ENCODE data around the gene KIF5A. TPM values are rescaled to one million over a fixed set of nuclear protein-coding genes. Genes with fewer than 3 reads are reported as not detected.
"Not testable (repeated sequence)": the region's sequence is repeated elsewhere in the genome, so short reads cannot be mapped to it uniquely, and the experiment has no call there.

Gene KIF5A
- total and polyA plus RNA-seq, 3 experiments from 2014 or later, result 0.12 to 2.1 (median 1.8) TPM

- Histone ChIP-seq H3K4me3 (ENCODE audit: low read length) (no peak overlapping the region), H3K36me3 (ENCODE audit: insufficient read depth, low read length) (no peaks in the 10 kb centered on the region), H3K9me3 (ENCODE audit: low read length) (no peaks in the 10 kb centered on the region), H3K4me1 (ENCODE audit: insufficient read depth, low read length) (peaks cover 9% of the 10 kb centered on the region), H3K27me3 (ENCODE audit: insufficient read depth, low read length, poor library complexity, severe bottlenecking) (no peaks in the 10 kb centered on the region), H3K27ac (ENCODE audit: low read depth, low read length) (peak overlapping the region; percentile 38)
- H3K27ac Mint-ChIP-seq, result no peak overlapping the region
- POLR2A ChIA-PET, result no interaction called here
- no peaks in the 10 kb centered on the region for H3K9me3 Mint-ChIP-seq
- peak in 1 of 5 donors; percentile 14 for DNase-seq
- H3K27me3 Mint-ChIP-seq, result peaks cover 0 to 9% of the 10 kb centered on the region in 2 donors
- CTCF ChIA-PET, result no interaction called here
- no peaks in the 10 kb centered on the region for H3K36me3 Mint-ChIP-seq
- H3K4me1 Mint-ChIP-seq, result peaks cover 9 to 18% (median 16%) of the 10 kb centered on the region in 3 donors
- no peak overlapping the region for H3K4me3 Mint-ChIP-seq
These were observed 3.0 kb downstream of the KIF5A start for GRCh38 chr12:57552835-57553313.

- ChIA-PET CTCF (interaction anchor here (1.5 kb wide), 1 partner anchor 11 kb away, joined by 3 read pairs; no protein-coding TSS in a partner anchor), POLR2A (no interaction called here)
These were observed 3.7 kb downstream of the KIF5A start for GRCh38 chr12:57553343-57554202.

GRCh38 chr12:57554453-57554852 is 4.6 kb downstream of the KIF5A start:
- CTCF ChIA-PET, result interaction anchor here (1.5 kb wide), 1 partner anchor 10 kb away, joined by 3 read pairs; no protein-coding TSS in a partner anchor
- H3K36me3 Mint-ChIP-seq, result no peaks in the 10 kb centered on the region

More at GRCh38 chr12:57553343-57554202, 3.7 kb downstream of the KIF5A start:
- Mint-ChIP-seq H3K36me3 (no peaks in the 10 kb centered on the region), H3K9me3 (no peaks in the 10 kb centered on the region), H3K27ac (no peak overlapping the region), H3K4me1 (peaks cover 9 to 18% (median 15%) of the 10 kb centered on the region in 3 donors), H3K27me3 (peaks cover 0 to 9% of the 10 kb centered on the region in 2 donors), H3K4me3 (no peak overlapping the region)
- Histone ChIP-seq H3K4me1 (ENCODE audit: insufficient read depth, low read length) (peaks cover 9% of the 10 kb centered on the region), H3K27ac (ENCODE audit: low read depth, low read length) (no peak overlapping the region), H3K36me3 (ENCODE audit: insufficient read depth, low read length) (no peaks in the 10 kb centered on the region), H3K9me3 (ENCODE audit: low read length) (no peaks in the 10 kb centered on the region), H3K4me3 (ENCODE audit: low read length) (no peak overlapping the region), H3K27me3 (ENCODE audit: insufficient read depth, low read length, poor library complexity, severe bottlenecking) (no peaks in the 10 kb centered on the region)
- DNase-seq, result peak in 1 of 5 donors; percentile 3

GRCh38 chr12:57554897-57555296 is 5.1 kb downstream of the KIF5A start:
- no peaks in the 10 kb centered on the region for H3K9me3 Mint-ChIP-seq
- Histone ChIP-seq H3K27me3 (ENCODE audit: insufficient read depth, low read length, poor library complexity, severe bottlenecking) (no peaks in the 10 kb centered on the region), H3K9me3 (ENCODE audit: low read length) (no peaks in the 10 kb centered on the region), H3K4me1 (ENCODE audit: insufficient read depth, low read length) (peaks cover 3% of the 10 kb centered on the region), H3K36me3 (ENCODE audit: insufficient read depth, low read length) (no peaks in the 10 kb centered on the region), H3K27ac (ENCODE audit: low read depth, low read length) (no peak overlapping the region), H3K4me3 (ENCODE audit: low read length) (no peak overlapping the region)
- no peak for DNase-seq
- H3K27ac Mint-ChIP-seq, result peak overlapping the region in 1 of 8 donors; percentile 34
- no peak overlapping the region for H3K4me3 Mint-ChIP-seq
- peaks cover 0 to 9% of the 10 kb centered on the region in 2 donors for H3K27me3 Mint-ChIP-seq
- H3K36me3 Mint-ChIP-seq, result no peaks in the 10 kb centered on the region
- peaks cover 6 to 11% (median 9%) of the 10 kb centered on the region in 3 donors for H3K4me1 Mint-ChIP-seq
- ChIA-PET POLR2A (interaction anchor here (0.5 kb wide), 1 partner anchor 68 kb away, joined by 3 read pairs; no protein-coding TSS in a partner anchor), CTCF (interaction anchor here (1.5 kb wide), 1 partner anchor 10 kb away, joined by 3 read pairs; no protein-coding TSS in a partner anchor)

More at GRCh38 chr12:57554453-57554852, 4.6 kb downstream of the KIF5A start:
- Histone ChIP-seq H3K4me1 (ENCODE audit: insufficient read depth, low read length) (peaks cover 6% of the 10 kb centered on the region), H3K4me3 (ENCODE audit: low read length) (no peak overlapping the region), H3K27me3 (ENCODE audit: insufficient read depth, low read length, poor library complexity, severe bottlenecking) (no peaks in the 10 kb centered on the region), H3K27ac (ENCODE audit: low read depth, low read length) (no peak overlapping the region), H3K36me3 (ENCODE audit: insufficient read depth, low read length) (no peaks in the 10 kb centered on the region), H3K9me3 (ENCODE audit: low read length) (no peaks in the 10 kb centered on the region)
- Mint-ChIP-seq H3K27me3 (peaks cover 0 to 9% of the 10 kb centered on the region in 2 donors), H3K4me3 (no peak overlapping the region), H3K9me3 (no peaks in the 10 kb centered on the region), H3K27ac (peak overlapping the region in 1 of 8 donors; percentile 34), H3K4me1 (peaks cover 7 to 13% (median 9%) of the 10 kb centered on the region in 3 donors)
- DNase-seq, result no peak
- POLR2A ChIA-PET, result interaction anchor here (0.5 kb wide), 1 partner anchor 68 kb away, joined by 3 read pairs; no protein-coding TSS in a partner anchor

GRCh38 chr12:57558864-57559263 is 9.0 kb downstream of the KIF5A start:
- Histone ChIP-seq H3K27me3 (ENCODE audit: insufficient read depth, low read length, poor library complexity, severe bottlenecking) (no peaks in the 10 kb centered on the region), H3K4me1 (ENCODE audit: insufficient read depth, low read length) (no peaks in the 10 kb centered on the region), H3K27ac (ENCODE audit: low read depth, low read length) (no peak overlapping the region), H3K36me3 (ENCODE audit: insufficient read depth, low read length) (no peaks in the 10 kb centered on the region), H3K4me3 (ENCODE audit: low read length) (no peak overlapping the region), H3K9me3 (ENCODE audit: low read length) (no peaks in the 10 kb centered on the region)
- CTCF ChIA-PET, result interaction anchor here (1.2 to 1.4 kb wide), 2 partner anchors 8 to 24 kb away, joined by 3 read pairs; no protein-coding TSS in a partner anchor
- Mint-ChIP-seq H3K4me3 (no peak overlapping the region), H3K9me3 (no peaks in the 10 kb centered on the region), H3K4me1 (no peaks in the 10 kb centered on the region), H3K36me3 (no peaks in the 10 kb centered on the region), H3K27ac (no peak overlapping the region), H3K27me3 (peaks cover 4 to 12% of the 10 kb centered on the region in 2 donors)
- no peak for DNase-seq
- POLR2A ChIA-PET, result no interaction called here

GRCh38 chr12:57560516-57560915 is 10.7 kb downstream of the KIF5A start:
- CTCF ChIA-PET, result no interaction called here
- no peak overlapping the region for H3K4me3 Mint-ChIP-seq

GRCh38 chr12:57561117-57561516 is 11.3 kb downstream of the KIF5A start:
- H3K4me3 Mint-ChIP-seq; H3K36me3 Mint-ChIP-seq; H3K9me3 Mint-ChIP-seq; H3K9me3 ChIP-seq (ENCODE audit: low read length); POLR2A ChIA-PET; H3K27ac ChIP-seq (ENCODE audit: low read depth, low read length); H3K4me3 ChIP-seq (ENCODE audit: low read length); H3K27me3 ChIP-seq (ENCODE audit: insufficient read depth, low read length, poor library complexity, severe bottlenecking); CTCF ChIA-PET; H3K36me3 ChIP-seq (ENCODE audit: insufficient read depth, low read length); H3K4me1 ChIP-seq (ENCODE audit: insufficient read depth, low read length); H3K27ac Mint-ChIP-seq; DNase-seq; H3K4me1 Mint-ChIP-seq: not testable (repeated sequence)
- H3K27me3 Mint-ChIP-seq, result peaks cover 8 to 15% of the 10 kb centered on the region in 2 donors

More at GRCh38 chr12:57560516-57560915, 10.7 kb downstream of the KIF5A start:
- Mint-ChIP-seq H3K9me3 (no peaks in the 10 kb centered on the region), H3K27me3 (peaks cover 8 to 15% of the 10 kb centered on the region in 2 donors), H3K36me3 (no peaks in the 10 kb centered on the region), H3K4me1 (no peaks in the 10 kb centered on the region), H3K27ac (no peak overlapping the region)
- POLR2A ChIA-PET, result no interaction called here
- H3K4me1 ChIP-seq (ENCODE audit: insufficient read depth, low read length), result no peaks in the 10 kb centered on the region
- no peak for DNase-seq
- no peaks in the 10 kb centered on the region for H3K27me3 ChIP-seq (ENCODE audit: insufficient read depth, low read length, poor library complexity, severe bottlenecking)
- no peak overlapping the region for H3K27ac ChIP-seq (ENCODE audit: low read depth, low read length)
- H3K36me3 ChIP-seq (ENCODE audit: insufficient read depth, low read length), result no peaks in the 10 kb centered on the region
- no peak overlapping the region for H3K4me3 ChIP-seq (ENCODE audit: low read length)
- no peaks in the 10 kb centered on the region for H3K9me3 ChIP-seq (ENCODE audit: low read length)

GRCh38 chr12:57563358-57563757 is 13.5 kb downstream of the KIF5A start:
- H3K27ac Mint-ChIP-seq, result no peak overlapping the region
- H3K36me3 Mint-ChIP-seq, result no peaks in the 10 kb centered on the region
- H3K9me3 ChIP-seq (ENCODE audit: low read length), result no peaks in the 10 kb centered on the region
- H3K9me3 Mint-ChIP-seq, result no peaks in the 10 kb centered on the region
- no peak overlapping the region for H3K27ac ChIP-seq (ENCODE audit: low read depth, low read length)
- CTCF ChIA-PET, result no interaction called here
- H3K27me3 Mint-ChIP-seq, result peaks cover 10 to 15% of the 10 kb centered on the region in 2 donors
- no peaks in the 10 kb centered on the region for H3K36me3 ChIP-seq (ENCODE audit: insufficient read depth, low read length)
- POLR2A ChIA-PET, result no interaction called here
- H3K4me1 Mint-ChIP-seq, result no peaks in the 10 kb centered on the region
- no peaks in the 10 kb centered on the region for H3K4me1 ChIP-seq (ENCODE audit: insufficient read depth, low read length)
- H3K27me3 ChIP-seq (ENCODE audit: insufficient read depth, low read length, poor library complexity, severe bottlenecking), result no peaks in the 10 kb centered on the region
- H3K4me3 Mint-ChIP-seq, result no peak overlapping the region
- no peak overlapping the region for H3K4me3 ChIP-seq (ENCODE audit: low read length)
- DNase-seq, result no peak

Measured in CD8-positive, alpha-beta memory T cell (primary cell).